MG63 (cell line): ENCODE measurements around the gene MXRA7. TPM values are rescaled to one million over a fixed set of nuclear protein-coding genes. Genes with fewer than 3 reads are reported as not detected.
"Not testable (repeated sequence)": the region's sequence is repeated elsewhere in the genome, so short reads cannot be mapped to it uniquely, and the experiment has no call there.

Experiments
- DNase-seq: peaks from one replicate; pipeline ENCODE4 v3.0.0-alpha.2; 2020
- H3K27me3 ChIP-seq: fragments of 250-450 bp; sonication (Bioruptor Pico); 2 replicates; pipeline ENCODE4 v1.5.1; 2020; ENCODE audit warnings: mild to moderate bottlenecking, moderate library complexity
- H3K36me3 ChIP-seq: fragments of 250-450 bp; sonication (Bioruptor Pico); 2 replicates; pipeline ENCODE4 v1.5.1; 2020; ENCODE audit warnings: mild to moderate bottlenecking, moderate library complexity
- H3K4me3 ChIP-seq: fragments of 250-450 bp; sonication (Bioruptor Pico); 2 replicates; pipeline ENCODE4 v1.5.1; 2020; ENCODE audit warnings: mild to moderate bottlenecking, moderate library complexity
- H3K9me3 ChIP-seq: fragments of 250-450 bp; sonication (Bioruptor Pico); 2 replicates; pipeline ENCODE4 v1.5.1; 2020; ENCODE audit warnings: mild to moderate bottlenecking, moderate library complexity
- total RNA-seq: library from RNA; depleted of rRNA; stranded (reverse); fragments of >200 nt; shearing (Covaris generic); gene quantifications from 2 replicates; pipeline ENCODE4 v1.2.3, GENCODE V29; 2014; ENCODE audit warnings: low replicate concordance

The MXRA7 gene
- total RNA-seq, 1 experiment from 2014 or later = 65.4 TPM

- Histone ChIP-seq H3K36me3 (no peaks in the 10 kb centered on the region), H3K9me3 (peaks cover under 1% of the 10 kb centered on the region), H3K27me3 (no peaks in the 10 kb centered on the region), H3K4me3 (no peak overlapping the region)
- DNase-seq = no peak
Measured at GRCh38 chr17:76657505-76658241, 53.1 kb downstream of the MXRA7 start.

DNA sequence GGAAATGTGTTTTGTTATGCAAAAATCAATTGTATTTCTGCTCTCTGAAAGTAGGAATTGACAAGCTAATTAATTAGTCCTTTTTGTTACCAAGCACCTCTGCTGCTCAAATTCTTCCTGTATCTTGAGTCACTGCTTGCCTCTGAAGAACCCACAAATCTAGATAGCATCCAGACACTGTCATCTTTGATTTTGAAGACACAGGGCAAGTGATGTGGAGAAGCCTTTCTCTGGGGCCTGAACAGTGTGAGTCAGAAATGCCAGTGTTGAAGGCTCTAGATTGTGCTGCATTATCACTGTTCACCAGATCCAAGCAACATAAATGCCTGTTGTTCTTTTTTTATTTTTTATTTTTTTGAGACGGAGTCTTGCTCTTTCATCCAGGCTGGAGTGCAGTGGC is 56.4 kb downstream of the MXRA7 start:
- Histone ChIP-seq H3K9me3 (peaks cover 10% of the 10 kb centered on the region), H3K4me3 (no peak overlapping the region), H3K36me3 (no peaks in the 10 kb centered on the region), H3K27me3 (no peaks in the 10 kb centered on the region)
- DNase-seq = no peak

GRCh38 chr17:76650504-76650903 is 60.3 kb downstream of the MXRA7 start:
- DNase-seq = no peak
- no peaks in the 10 kb centered on the region for H3K27me3 ChIP-seq
- H3K4me3 ChIP-seq = no peak overlapping the region
- no peaks in the 10 kb centered on the region for H3K36me3 ChIP-seq
- H3K9me3 ChIP-seq = peaks cover 14% of the 10 kb centered on the region

- no peak for DNase-seq
- Histone ChIP-seq H3K36me3 (no peaks in the 10 kb centered on the region), H3K27me3 (no peaks in the 10 kb centered on the region), H3K9me3 (peaks cover 4% of the 10 kb centered on the region), H3K4me3 (no peak overlapping the region)
Measured at GRCh38 chr17:76646712-76647111, 64.1 kb downstream of the MXRA7 start.

GRCh38 chr17:76645481-76645880 is 65.3 kb downstream of the MXRA7 start:
- DNase-seq = no peak
- Histone ChIP-seq H3K9me3 (peaks cover 4% of the 10 kb centered on the region), H3K27me3 (peaks cover 2% of the 10 kb centered on the region; the same call in 1 of the 2 replicates), H3K36me3 (no peaks in the 10 kb centered on the region), H3K4me3 (no peak overlapping the region)

DNA sequence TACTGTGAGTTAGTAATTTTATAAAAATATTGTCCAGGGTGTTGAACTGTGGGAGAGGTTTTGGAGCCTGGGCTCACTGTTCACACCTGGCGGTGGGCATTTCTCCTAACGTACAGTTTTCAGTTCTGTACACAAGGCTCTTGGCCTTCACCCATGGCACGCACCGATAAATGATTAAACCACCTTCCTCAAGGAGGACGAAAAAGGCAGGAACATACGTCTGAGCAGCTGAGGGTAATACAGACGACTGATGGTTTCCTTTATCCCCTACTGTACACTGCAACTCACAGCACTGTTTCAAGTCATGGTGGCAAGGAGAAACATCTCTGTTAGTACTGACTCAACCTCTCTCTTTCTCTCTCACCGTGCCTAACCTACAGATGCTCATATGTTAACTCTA is 65.8 kb downstream of the MXRA7 start:
- H3K36me3 ChIP-seq = no peaks in the 10 kb centered on the region
- no peak overlapping the region for H3K4me3 ChIP-seq
- H3K27me3 ChIP-seq = peaks cover 2% of the 10 kb centered on the region; the same call in 1 of the 2 replicates
- DNase-seq = no peak
- peaks cover 4% of the 10 kb centered on the region for H3K9me3 ChIP-seq

- no peak for DNase-seq
- peaks cover 4% of the 10 kb centered on the region for H3K9me3 ChIP-seq
Measured at GRCh38 chr17:76643553-76644148, 67.1 kb downstream of the MXRA7 start, which contains the start of gene ST6GALNAC1. Gene ST6GALNAC1 (minus strand): TSS chr17:76643757. CDS start chr17:76643638, 119 bp downstream.

DNA sequence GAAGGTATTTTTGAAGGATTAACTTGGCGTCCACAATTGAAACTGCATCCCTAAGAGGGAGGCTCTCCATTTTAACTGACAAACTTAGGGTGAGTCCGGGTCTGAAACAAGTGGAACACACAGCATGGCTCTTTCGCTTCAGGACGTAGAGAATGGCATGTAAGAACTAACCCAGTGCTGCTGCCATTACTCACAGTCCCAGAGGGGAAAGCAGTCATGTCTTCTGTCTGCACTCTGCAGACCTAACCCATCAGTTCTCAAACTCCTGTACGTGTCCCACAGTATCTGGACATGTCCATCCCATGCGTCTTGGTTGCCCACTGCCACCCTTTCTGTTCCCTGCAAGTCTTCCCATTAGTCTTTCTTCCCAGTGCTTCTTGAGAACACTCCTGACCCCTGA is 67.8 kb downstream of the MXRA7 start:
- H3K27me3 ChIP-seq = peaks cover 2% of the 10 kb centered on the region; the same call in 1 of the 2 replicates
- no peak for DNase-seq
- peaks cover 4% of the 10 kb centered on the region for H3K9me3 ChIP-seq
- H3K4me3 ChIP-seq = no peak overlapping the region
- no peaks in the 10 kb centered on the region for H3K36me3 ChIP-seq

More at GRCh38 chr17:76643553-76644148, 67.1 kb downstream of the MXRA7 start, which contains the start of gene ST6GALNAC1:
- Histone ChIP-seq H3K36me3 (no peaks in the 10 kb centered on the region), H3K27me3 (peaks cover 2% of the 10 kb centered on the region; the same call in 1 of the 2 replicates), H3K4me3 (no peak within 1 kb of the TSS)

DNA sequence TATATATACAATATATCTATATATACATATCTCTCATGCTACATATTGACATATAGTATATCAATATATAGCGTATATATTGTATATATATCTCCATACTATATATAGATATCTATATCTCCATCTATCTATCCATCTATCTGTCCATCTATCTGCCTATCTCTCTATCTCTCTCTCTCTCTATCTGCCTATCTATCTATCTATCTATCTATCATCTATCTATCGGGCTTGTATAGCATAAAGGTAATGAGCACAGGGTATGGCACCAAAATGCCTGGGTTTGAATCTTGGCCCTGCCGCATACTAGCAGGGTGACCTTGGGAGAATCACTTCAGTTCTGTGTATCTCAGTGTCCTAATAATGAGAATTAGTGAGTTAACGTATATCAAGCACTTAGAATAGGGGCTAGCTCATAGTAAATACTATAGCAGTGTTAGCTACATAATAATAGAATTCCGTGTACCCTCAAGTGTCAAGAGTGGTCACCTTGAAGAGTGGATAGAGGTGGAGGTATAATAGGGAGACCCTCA is 68.7 kb downstream of the MXRA7 start:
- DNase-seq = no peak
- Histone ChIP-seq H3K4me3 (no peak overlapping the region), H3K9me3 (peaks cover 4% of the 10 kb centered on the region), H3K27me3 (peaks cover 2% of the 10 kb centered on the region; the same call in 1 of the 2 replicates), H3K36me3 (no peaks in the 10 kb centered on the region)

DNA sequence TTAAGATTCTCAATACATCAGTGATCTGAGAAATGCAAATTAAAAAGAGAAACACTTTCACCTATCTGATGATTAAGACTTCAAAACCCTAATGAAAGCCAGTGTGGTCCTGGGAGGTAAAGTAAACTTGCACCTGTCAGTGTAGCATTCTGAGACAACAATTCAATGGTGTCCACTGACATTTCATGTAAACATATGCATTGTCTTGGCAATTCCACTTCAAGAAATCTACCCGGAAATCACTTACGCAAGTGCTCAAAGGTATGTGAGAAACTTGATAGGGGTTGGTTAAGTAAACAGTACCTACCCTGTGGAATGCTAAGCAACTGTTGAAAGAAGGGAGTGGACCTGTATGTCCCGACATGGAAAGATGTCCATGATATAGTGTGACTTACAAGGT is 69.3 kb downstream of the MXRA7 start:
- no peaks in the 10 kb centered on the region for H3K36me3 ChIP-seq
- no peak overlapping the region for H3K4me3 ChIP-seq
- H3K27me3 ChIP-seq = peaks cover 2% of the 10 kb centered on the region; the same call in 1 of the 2 replicates
- peaks cover 4% of the 10 kb centered on the region for H3K9me3 ChIP-seq
- no peak for DNase-seq

- Histone ChIP-seq H3K36me3 (no peaks in the 10 kb centered on the region), H3K27me3 (peaks cover 2% of the 10 kb centered on the region; the same call in 1 of the 2 replicates), H3K4me3 (no peak overlapping the region), H3K9me3 (no peaks in the 10 kb centered on the region; the same call in 1 of the 2 replicates)
- DNase-seq = no peak
Measured at GRCh38 chr17:76640550-76641380, 70.0 kb downstream of the MXRA7 start.

DNA sequence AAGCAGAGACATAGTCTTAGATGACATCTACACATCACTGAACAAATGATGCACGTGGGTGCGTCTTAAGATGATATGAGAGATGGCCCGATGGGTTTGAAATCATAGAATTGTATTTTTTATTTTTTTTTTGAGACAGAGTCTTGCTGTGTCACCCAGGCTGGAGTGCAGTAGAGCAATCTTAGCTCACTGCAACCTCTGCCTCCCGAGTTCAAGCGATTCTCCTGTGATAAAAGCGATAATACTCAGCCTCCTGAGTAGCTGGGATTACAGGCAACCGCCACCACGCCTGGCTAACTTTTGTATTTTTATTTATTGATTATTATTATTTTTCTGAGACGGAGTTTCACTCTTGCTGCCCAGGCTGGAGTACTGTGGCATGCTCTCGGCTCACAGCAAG is 72.5 kb downstream of the MXRA7 start:
- no peaks in the 10 kb centered on the region for H3K36me3 ChIP-seq
- H3K27me3 ChIP-seq = peaks cover 2% of the 10 kb centered on the region; the same call in 1 of the 2 replicates
- no peak for DNase-seq
- no peak overlapping the region for H3K4me3 ChIP-seq
- no peaks in the 10 kb centered on the region; the same call in 1 of the 2 replicates for H3K9me3 ChIP-seq

GRCh38 chr17:76636486-76637206 is 74.1 kb downstream of the MXRA7 start:
- not testable (repeated sequence) for DNase-seq, H3K4me3 ChIP-seq, H3K9me3 ChIP-seq, H3K27me3 ChIP-seq, H3K36me3 ChIP-seq

- no peaks in the 10 kb centered on the region; the same call in 1 of the 2 replicates for H3K9me3 ChIP-seq
- no peaks in the 10 kb centered on the region for H3K27me3 ChIP-seq
- H3K4me3 ChIP-seq = no peak overlapping the region
- H3K36me3 ChIP-seq = no peaks in the 10 kb centered on the region
- no peak for DNase-seq
Measured at GRCh38 chr17:76635659-76636360, 75.0 kb downstream of the MXRA7 start.

DNA sequence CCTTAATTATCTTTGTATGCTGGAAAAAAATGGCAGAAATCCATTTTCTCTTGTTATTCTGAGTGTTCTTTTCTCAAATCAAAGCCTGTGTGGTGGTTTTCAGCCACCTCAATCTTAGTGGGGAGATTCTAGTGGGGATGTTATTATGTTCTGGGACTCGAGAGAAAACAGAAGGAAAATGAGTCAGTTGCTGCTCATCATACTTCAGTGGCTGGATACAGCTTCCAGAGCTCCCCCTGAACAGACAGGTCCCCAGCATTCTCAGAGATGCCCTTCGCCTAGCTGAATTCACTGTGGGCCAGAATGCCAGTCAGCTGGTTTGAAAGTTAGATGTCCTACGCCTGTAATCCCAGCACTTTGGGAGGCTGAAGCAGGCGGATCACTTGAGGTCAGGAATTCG is 75.7 kb downstream of the MXRA7 start:
- Histone ChIP-seq H3K4me3 (no peak overlapping the region), H3K27me3 (no peaks in the 10 kb centered on the region), H3K36me3 (no peaks in the 10 kb centered on the region), H3K9me3 (no peaks in the 10 kb centered on the region; the same call in 1 of the 2 replicates)
- DNase-seq = no peak
